TTC549 (cell line): Measurements from ENCODE around the gene APPBP2.

ENCODE experiments used
- FAIRE-seq: peaks from 2 replicates; lab custom pipeline; 2012; peaks lifted over from hg19 to GRCh38; lab: Jason Lieb, UNC

APPBP2 gene

GRCh38 chr17:60393840-60394723, 132.0 kb downstream of the APPBP2 start:
- no peak for FAIRE-seq
